ENCODE results near the gene C16orf90.

DNA sequence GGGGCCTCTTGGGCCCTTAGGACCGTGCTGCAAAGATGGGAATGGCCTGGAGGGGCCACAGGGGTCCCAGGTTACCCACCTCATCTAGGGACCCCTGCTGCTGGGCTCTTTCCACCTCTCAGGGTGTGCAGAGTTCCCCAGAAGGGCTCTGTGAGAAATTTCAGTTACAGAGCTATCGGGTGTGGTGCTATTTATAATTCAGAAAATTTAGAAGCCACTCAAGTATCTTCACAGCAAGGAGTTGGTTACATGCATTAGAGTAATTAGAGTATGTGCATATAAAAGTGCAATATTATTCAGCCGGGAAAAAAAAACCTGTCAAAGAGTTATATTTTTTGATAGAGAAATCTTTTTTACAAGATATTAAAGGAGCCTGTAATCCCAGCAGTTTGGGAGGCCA lies 18.9 kb downstream of the C16orf90 start:
- TF ChIP-seq ZNF24 (tag by site-specific recombination; IDR thresholded peaks at IDR 0.05) (no peak), ZNF785 (tag by site-specific recombination; IDR thresholded peaks at IDR 0.05) (no peak), ZNF747 (tag by site-specific recombination; IDR thresholded peaks at IDR 0.05) (no peak), ZNF157 (tag by site-specific recombination; IDR thresholded peaks at IDR 0.05) (no peak), KLF9 (tag by site-specific recombination; IDR thresholded peaks at IDR 0.05; ENCODE audit: low read depth) (no peak), ZNF521 (tag by site-specific recombination; IDR thresholded peaks at IDR 0.05) (no peak)
- TF ChIP-seq, protein P1, sequence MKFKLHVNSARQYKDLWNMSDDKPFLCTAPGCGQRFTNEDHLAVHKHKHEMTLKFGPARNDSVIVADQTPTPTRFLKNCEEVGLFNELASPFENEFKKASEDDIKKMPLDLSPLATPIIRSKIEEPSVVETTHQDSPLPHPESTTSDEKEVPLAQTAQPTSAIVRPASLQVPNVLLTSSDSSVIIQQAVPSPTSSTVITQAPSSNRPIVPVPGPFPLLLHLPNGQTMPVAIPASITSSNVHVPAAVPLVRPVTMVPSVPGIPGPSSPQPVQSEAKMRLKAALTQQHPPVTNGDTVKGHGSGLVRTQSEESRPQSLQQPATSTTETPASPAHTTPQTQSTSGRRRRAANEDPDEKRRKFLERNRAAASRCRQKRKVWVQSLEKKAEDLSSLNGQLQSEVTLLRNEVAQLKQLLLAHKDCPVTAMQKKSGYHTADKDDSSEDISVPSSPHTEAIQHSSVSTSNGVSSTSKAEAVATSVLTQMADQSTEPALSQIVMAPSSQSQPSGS (tag by site-specific recombination; IDR thresholded peaks at IDR 0.05; ENCODE audit: low read depth), result no peak
- TF ChIP-seq, protein P2, sequence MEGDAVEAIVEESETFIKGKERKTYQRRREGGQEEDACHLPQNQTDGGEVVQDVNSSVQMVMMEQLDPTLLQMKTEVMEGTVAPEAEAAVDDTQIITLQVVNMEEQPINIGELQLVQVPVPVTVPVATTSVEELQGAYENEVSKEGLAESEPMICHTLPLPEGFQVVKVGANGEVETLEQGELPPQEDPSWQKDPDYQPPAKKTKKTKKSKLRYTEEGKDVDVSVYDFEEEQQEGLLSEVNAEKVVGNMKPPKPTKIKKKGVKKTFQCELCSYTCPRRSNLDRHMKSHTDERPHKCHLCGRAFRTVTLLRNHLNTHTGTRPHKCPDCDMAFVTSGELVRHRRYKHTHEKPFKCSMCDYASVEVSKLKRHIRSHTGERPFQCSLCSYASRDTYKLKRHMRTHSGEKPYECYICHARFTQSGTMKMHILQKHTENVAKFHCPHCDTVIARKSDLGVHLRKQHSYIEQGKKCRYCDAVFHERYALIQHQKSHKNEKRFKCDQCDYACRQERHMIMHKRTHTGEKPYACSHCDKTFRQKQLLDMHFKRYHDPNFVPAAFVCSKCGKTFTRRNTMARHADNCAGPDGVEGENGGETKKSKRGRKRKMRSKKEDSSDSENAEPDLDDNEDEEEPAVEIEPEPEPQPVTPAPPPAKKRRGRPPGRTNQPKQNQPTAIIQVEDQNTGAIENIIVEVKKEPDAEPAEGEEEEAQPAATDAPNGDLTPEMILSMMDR (tag by site-specific recombination; IDR thresholded peaks at IDR 0.05), result no peak
- TF ChIP-seq, protein P3, sequence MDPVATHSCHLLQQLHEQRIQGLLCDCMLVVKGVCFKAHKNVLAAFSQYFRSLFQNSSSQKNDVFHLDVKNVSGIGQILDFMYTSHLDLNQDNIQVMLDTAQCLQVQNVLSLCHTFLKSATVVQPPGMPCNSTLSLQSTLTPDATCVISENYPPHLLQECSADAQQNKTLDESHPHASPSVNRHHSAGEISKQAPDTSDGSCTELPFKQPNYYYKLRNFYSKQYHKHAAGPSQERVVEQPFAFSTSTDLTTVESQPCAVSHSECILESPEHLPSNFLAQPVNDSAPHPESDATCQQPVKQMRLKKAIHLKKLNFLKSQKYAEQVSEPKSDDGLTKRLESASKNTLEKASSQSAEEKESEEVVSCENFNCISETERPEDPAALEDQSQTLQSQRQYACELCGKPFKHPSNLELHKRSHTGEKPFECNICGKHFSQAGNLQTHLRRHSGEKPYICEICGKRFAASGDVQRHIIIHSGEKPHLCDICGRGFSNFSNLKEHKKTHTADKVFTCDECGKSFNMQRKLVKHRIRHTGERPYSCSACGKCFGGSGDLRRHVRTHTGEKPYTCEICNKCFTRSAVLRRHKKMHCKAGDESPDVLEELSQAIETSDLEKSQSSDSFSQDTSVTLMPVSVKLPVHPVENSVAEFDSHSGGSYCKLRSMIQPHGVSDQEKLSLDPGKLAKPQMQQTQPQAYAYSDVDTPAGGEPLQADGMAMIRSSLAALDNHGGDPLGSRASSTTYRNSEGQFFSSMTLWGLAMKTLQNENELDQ (tag by site-specific recombination; IDR thresholded peaks at IDR 0.05; ENCODE audit: low read depth), result no peak

Measured in HEK293 (cell line).